DOHH2 (cell line): ENCODE data around the gene POLD3.

Experiments
- H3F3A ChIP-seq: fragments of 200-600 bp; sonication (generic), shearing (Covaris generic); 2 replicates; pipeline ENCODE4 v1.6.0; 2016; ENCODE audit warnings: antibody characterized with exemption, mild to moderate bottlenecking; ENCODE audit not compliant: control insufficient read depth, insufficient read depth
- H3K27ac ChIP-seq: fragments of 200-600 bp; sonication (generic); 2 replicates; pipeline ENCODE4 v1.5.1; 2014; ENCODE audit warnings: low read depth, mild to moderate bottlenecking, low read length, moderate library complexity
- H3K27me3 ChIP-seq: fragments of 200-600 bp; sonication (generic); 2 replicates; pipeline ENCODE4 v1.6.1; 2014; ENCODE audit warnings: mild to moderate bottlenecking, low read length, mixed read lengths; ENCODE audit not compliant: control insufficient read depth
- H3K36me3 ChIP-seq: fragments of 200-600 bp; sonication (generic); 2 replicates; pipeline ENCODE4 v1.6.1; 2014; ENCODE audit warnings: mild to moderate bottlenecking, low read length, moderate library complexity, mixed read lengths; ENCODE audit not compliant: control insufficient read depth
- H3K4me1 ChIP-seq: fragments of 200-600 bp; sonication (generic); 2 replicates; pipeline ENCODE4 v1.6.1; 2014; ENCODE audit warnings: mild to moderate bottlenecking, low read length, mixed read lengths; ENCODE audit not compliant: control insufficient read depth
- H3K4me2 ChIP-seq: fragments of 200-600 bp; sonication (generic); 2 replicates; pipeline ENCODE4 v1.6.0; 2014; ENCODE audit warnings: mild to moderate bottlenecking, low read length, moderate library complexity
- H3K4me3 ChIP-seq: fragments of 200-600 bp; sonication (generic); 2 replicates; pipeline ENCODE4 v1.5.1; 2014; ENCODE audit warnings: mild to moderate bottlenecking, low read length, mixed read lengths
- H3K79me2 ChIP-seq: fragments of 200-600 bp; sonication (generic); 2 replicates; pipeline ENCODE4 v1.6.1; 2014; ENCODE audit warnings: mild to moderate bottlenecking, low read length, mixed read lengths; ENCODE audit not compliant: control insufficient read depth
- H3K9me2 ChIP-seq: fragments of 200-600 bp; sonication (generic); replicated peaks from 2 replicates; pipeline ENCODE4 v1.6.1; 2014; ENCODE audit warnings: mild to moderate bottlenecking, low read length, mixed read lengths; ENCODE audit not compliant: control insufficient read depth
- H3K9me3 ChIP-seq: fragments of 200-600 bp; sonication (generic); 2 replicates; pipeline ENCODE4 v1.6.1; 2014; ENCODE audit warnings: antibody characterized with exemption, low read length, mixed read lengths; ENCODE audit not compliant: control insufficient read depth, insufficient read depth
- H4K20me1 ChIP-seq: fragments of 200-600 bp; sonication (generic); 2 replicates; pipeline ENCODE4 v1.6.0; 2014; ENCODE audit warnings: low read depth, mild to moderate bottlenecking, antibody characterized with exemption, low read length, moderate library complexity; ENCODE audit not compliant: control insufficient read depth, insufficient read depth
- EZH2phosphoT487 ChIP-seq: fragments of 200-600 bp; sonication (generic); IDR thresholded peaks from 2 replicates; pipeline ENCODE4 v1.6.1; 2017; ENCODE audit warnings: borderline replicate concordance, mild to moderate bottlenecking, antibody characterized with exemption, low read length, moderate library complexity, mixed read lengths
- TF ChIP-seq, protein P1 (sequence below): fragments of 200-600 bp; sonication (generic); IDR thresholded peaks from one replicate; pipeline ENCODE4 v1.5.1; 2014; ENCODE audit warnings: antibody characterized with exemption, mild to moderate bottlenecking, low read depth, low read length; ENCODE audit not compliant: poor library complexity, severe bottlenecking

Gene POLD3

DNA sequence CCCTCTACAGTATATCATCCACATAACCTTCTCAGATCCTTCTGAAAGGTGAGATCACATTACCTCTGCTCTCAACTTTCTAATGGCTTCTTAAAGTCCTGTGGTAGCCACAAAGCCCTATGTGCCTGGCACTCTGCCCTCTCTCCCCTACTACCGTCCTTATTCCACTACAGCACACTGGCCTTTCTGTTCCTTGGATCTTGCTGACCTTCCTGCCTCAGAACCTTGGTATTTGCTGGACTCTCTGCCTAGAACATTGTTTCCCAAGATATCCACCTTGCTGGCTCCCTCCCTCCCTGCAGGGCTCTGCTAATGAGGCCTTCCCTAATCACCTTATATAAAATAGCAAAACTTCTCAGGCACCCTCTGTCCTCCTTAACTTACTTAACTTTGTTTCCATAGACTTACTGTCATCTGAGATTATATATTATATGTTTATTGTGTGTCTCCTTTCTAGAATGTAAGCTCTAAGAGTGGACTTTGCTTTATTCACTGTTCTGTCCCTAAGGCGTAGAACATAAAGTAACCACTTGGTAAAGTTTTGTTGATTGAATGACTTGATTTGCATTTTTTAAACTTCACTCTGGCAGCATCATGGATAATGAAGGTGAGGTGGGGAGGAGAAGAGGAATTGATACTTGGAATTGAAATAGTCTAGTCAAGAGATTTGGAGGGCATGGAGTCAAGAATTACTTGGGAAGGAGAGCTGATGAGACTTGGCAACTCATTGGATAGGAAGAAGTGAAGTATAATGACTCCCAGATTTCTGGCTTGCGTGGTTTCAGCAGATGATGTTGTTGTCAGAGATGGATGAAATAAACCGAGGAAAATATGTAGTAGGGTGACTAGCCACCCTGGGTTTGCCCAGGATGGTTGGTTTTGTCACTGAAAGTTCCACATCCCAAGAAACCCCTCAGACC is 10.5 kb downstream of the POLD3 start:
- Histone ChIP-seq H3K4me2 (no peak overlapping the region), H3K27me3 (no peaks in the 10 kb centered on the region), H3K36me3 (peaks cover 75% of the 10 kb centered on the region), H3K4me1 (no peaks in the 10 kb centered on the region), H3K4me3 (no peak overlapping the region), H3K27ac (no peak overlapping the region), H3K79me2 (peaks cover 33% of the 10 kb centered on the region), H3F3A (no peaks in the 10 kb centered on the region), H4K20me1 (no peaks in the 10 kb centered on the region), H3K9me2 (no peaks in the 10 kb centered on the region), H3K9me3 (no peaks in the 10 kb centered on the region)
- TF ChIP-seq, protein P1, sequence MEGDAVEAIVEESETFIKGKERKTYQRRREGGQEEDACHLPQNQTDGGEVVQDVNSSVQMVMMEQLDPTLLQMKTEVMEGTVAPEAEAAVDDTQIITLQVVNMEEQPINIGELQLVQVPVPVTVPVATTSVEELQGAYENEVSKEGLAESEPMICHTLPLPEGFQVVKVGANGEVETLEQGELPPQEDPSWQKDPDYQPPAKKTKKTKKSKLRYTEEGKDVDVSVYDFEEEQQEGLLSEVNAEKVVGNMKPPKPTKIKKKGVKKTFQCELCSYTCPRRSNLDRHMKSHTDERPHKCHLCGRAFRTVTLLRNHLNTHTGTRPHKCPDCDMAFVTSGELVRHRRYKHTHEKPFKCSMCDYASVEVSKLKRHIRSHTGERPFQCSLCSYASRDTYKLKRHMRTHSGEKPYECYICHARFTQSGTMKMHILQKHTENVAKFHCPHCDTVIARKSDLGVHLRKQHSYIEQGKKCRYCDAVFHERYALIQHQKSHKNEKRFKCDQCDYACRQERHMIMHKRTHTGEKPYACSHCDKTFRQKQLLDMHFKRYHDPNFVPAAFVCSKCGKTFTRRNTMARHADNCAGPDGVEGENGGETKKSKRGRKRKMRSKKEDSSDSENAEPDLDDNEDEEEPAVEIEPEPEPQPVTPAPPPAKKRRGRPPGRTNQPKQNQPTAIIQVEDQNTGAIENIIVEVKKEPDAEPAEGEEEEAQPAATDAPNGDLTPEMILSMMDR: no peak
- no peak for TF ChIP-seq EZH2phosphoT487

DNA sequence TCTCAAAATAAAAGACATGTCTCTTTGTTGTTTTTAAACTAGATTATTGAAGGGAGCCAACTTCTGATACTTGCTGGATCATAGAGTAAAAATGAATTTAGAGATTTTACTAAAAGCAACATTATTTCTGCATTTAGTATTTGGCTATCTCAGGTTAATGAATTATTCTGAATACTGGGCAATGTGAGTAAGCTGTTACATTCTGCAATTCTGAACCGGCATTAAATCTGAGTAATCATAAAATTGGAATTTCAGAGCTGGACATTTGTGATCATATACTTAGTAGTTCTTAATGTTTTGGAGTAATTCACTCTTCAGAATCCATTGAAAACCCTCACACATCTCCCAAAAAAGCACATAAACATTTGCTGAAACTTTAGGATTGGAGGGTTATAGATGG is 11.5 kb downstream of the POLD3 start:
- no peak for TF ChIP-seq EZH2phosphoT487
- TF ChIP-seq, protein P1: no peak
- Histone ChIP-seq H3K4me2 (no peak overlapping the region), H3K4me3 (no peak overlapping the region), H3K27me3 (no peaks in the 10 kb centered on the region), H3K27ac (no peak overlapping the region), H3K4me1 (no peaks in the 10 kb centered on the region), H3K79me2 (peaks cover 36% of the 10 kb centered on the region), H3K36me3 (peaks cover 73% of the 10 kb centered on the region), H4K20me1 (no peaks in the 10 kb centered on the region), H3K9me2 (no peaks in the 10 kb centered on the region), H3F3A (no peaks in the 10 kb centered on the region), H3K9me3 (no peaks in the 10 kb centered on the region)

DNA sequence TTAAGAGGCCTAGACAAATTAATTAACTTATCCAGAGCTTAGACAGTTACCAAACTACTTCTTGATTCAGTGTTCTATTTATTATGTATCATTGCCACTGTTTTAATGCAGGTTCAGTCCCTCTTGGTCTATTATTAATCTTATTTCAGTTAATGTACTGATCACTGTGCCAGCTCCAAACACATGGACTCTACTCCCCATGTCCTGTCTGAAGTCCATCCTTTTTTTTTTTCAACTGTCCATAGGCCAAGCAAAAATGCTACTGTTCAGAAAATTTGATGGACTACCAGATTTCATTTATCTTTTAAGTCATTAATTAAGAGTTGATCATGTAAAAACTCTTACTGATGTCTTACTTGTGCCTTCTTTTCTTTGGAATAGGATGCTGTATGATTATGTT is 11.9 kb downstream of the POLD3 start:
- H3K36me3 ChIP-seq: peaks cover 72% of the 10 kb centered on the region
- H3K4me1 ChIP-seq: no peaks in the 10 kb centered on the region
- TF ChIP-seq, protein P1: no peak
- no peak for TF ChIP-seq EZH2phosphoT487
- H3K27me3 ChIP-seq: no peaks in the 10 kb centered on the region
- H3K9me2 ChIP-seq: no peaks in the 10 kb centered on the region
- no peak overlapping the region for H3K4me2 ChIP-seq
- peaks cover 36% of the 10 kb centered on the region for H3K79me2 ChIP-seq
- no peaks in the 10 kb centered on the region for H4K20me1 ChIP-seq
- H3K4me3 ChIP-seq: no peak overlapping the region
- no peak overlapping the region for H3K27ac ChIP-seq
- no peaks in the 10 kb centered on the region for H3K9me3 ChIP-seq
- H3F3A ChIP-seq: no peaks in the 10 kb centered on the region
